ENCODE data around the gene CCDC71. TPM values are rescaled to one million over a fixed set of nuclear protein-coding genes. Genes with fewer than 3 reads are reported as not detected.

Gene CCDC71
- total and polyA plus RNA-seq, 5 donors from 2014 or later: 0.76 to 12.9 (median 1.7) TPM

GRCh38 chr3:49173792-49174170, 7.7 kb upstream of the CCDC71 start:
- peaks cover 15% of the 10 kb centered on the region for H3K4me1 ChIP-seq (ENCODE audit: control insufficient read depth, insufficient read depth, low read length, poor library complexity, severe bottlenecking)
- Mint-ChIP-seq H3K4me3 (peak overlapping the region in 1 of 4 donors; percentile 32), H3K36me3 (no peaks in the 10 kb centered on the region), H3K27me3 (peaks cover 30% of the 10 kb centered on the region), H3K27ac (no peak overlapping the region), H3K4me1 (peaks cover 0 to 11% (median 7%) of the 10 kb centered on the region in 4 donors), H3K9me3 (peaks cover 0 to 2% (median 0%) of the 10 kb centered on the region in 7 donors)
- ATAC-seq (ENCODE audit: low read depth in 2 of 2) (no peak), DNase-seq (no peak)
- H3K27ac ChIP-seq (ENCODE audit: insufficient read depth, low read length, poor library complexity, severe bottlenecking): no peak overlapping the region
- H3K9me3 ChIP-seq (ENCODE audit: control insufficient read depth in 2 of 2, low read length in 2 of 2): no peaks in the 10 kb centered on the region
- no peak overlapping the region for H3K4me3 ChIP-seq (ENCODE audit: low read depth, low read length)
- H3K36me3 ChIP-seq (ENCODE audit: control insufficient read depth, insufficient read depth, low read length): no peaks in the 10 kb centered on the region
- peaks cover under 1% of the 10 kb centered on the region for H3K27me3 ChIP-seq (ENCODE audit: control insufficient read depth, insufficient read depth, low read length)

- no peak overlapping the region for H3K27ac Mint-ChIP-seq
- H3K4me1 Mint-ChIP-seq: peaks cover 0 to 11% (median 7%) of the 10 kb centered on the region in 4 donors
- H3K9me3 Mint-ChIP-seq: peaks cover 0 to 2% (median 0%) of the 10 kb centered on the region in 7 donors
- no peak overlapping the region for H3K4me3 ChIP-seq (ENCODE audit: low read depth, low read length)
- peaks cover 25% of the 10 kb centered on the region for H3K27me3 Mint-ChIP-seq
- H3K36me3 Mint-ChIP-seq: no peaks in the 10 kb centered on the region
- H3K4me3 Mint-ChIP-seq: no peak overlapping the region
- H3K36me3 ChIP-seq (ENCODE audit: control insufficient read depth, insufficient read depth, low read length): no peaks in the 10 kb centered on the region
- ATAC-seq (ENCODE audit: low read depth in 2 of 2) (no peak), DNase-seq (no peak)
- H3K27me3 ChIP-seq (ENCODE audit: control insufficient read depth, insufficient read depth, low read length): no peaks in the 10 kb centered on the region
- H3K4me1 ChIP-seq (ENCODE audit: control insufficient read depth, insufficient read depth, low read length, poor library complexity, severe bottlenecking): peaks cover 15% of the 10 kb centered on the region
- H3K27ac ChIP-seq (ENCODE audit: insufficient read depth, low read length, poor library complexity, severe bottlenecking): no peak overlapping the region
- no peaks in the 10 kb centered on the region for H3K9me3 ChIP-seq (ENCODE audit: control insufficient read depth in 2 of 2, low read length in 2 of 2)
Measured at GRCh38 chr3:49173116-49173791, 7.1 kb upstream of the CCDC71 start.

GRCh38 chr3:49172551-49173041, 6.5 kb upstream of the CCDC71 start:
- Mint-ChIP-seq H3K9me3 (peaks cover 0 to 2% (median 0%) of the 10 kb centered on the region in 7 donors), H3K4me1 (peaks cover 0 to 11% (median 7%) of the 10 kb centered on the region in 4 donors), H3K36me3 (no peaks in the 10 kb centered on the region), H3K4me3 (peak overlapping the region in 3 of 4 donors; percentile 53 to 58 (median 58)), H3K27me3 (peaks cover 21% of the 10 kb centered on the region), H3K27ac (no peak overlapping the region)
- no peaks in the 10 kb centered on the region for H3K9me3 ChIP-seq (ENCODE audit: control insufficient read depth in 2 of 2, low read length in 2 of 2)
- H3K36me3 ChIP-seq (ENCODE audit: control insufficient read depth, insufficient read depth, low read length): no peaks in the 10 kb centered on the region
- peaks cover 15% of the 10 kb centered on the region for H3K4me1 ChIP-seq (ENCODE audit: control insufficient read depth, insufficient read depth, low read length, poor library complexity, severe bottlenecking)
- ATAC-seq (ENCODE audit: low read depth in 2 of 2) (no peak), DNase-seq (no peak)
- no peaks in the 10 kb centered on the region for H3K27me3 ChIP-seq (ENCODE audit: control insufficient read depth, insufficient read depth, low read length)
- H3K4me3 ChIP-seq (ENCODE audit: low read depth, low read length): no peak overlapping the region
- H3K27ac ChIP-seq (ENCODE audit: insufficient read depth, low read length, poor library complexity, severe bottlenecking): no peak overlapping the region

- no peak for DNase-seq
- peaks cover 21% of the 10 kb centered on the region for H3K27me3 Mint-ChIP-seq
- no peak overlapping the region for H3K27ac ChIP-seq (ENCODE audit: insufficient read depth, low read length, poor library complexity, severe bottlenecking)
- no peak overlapping the region for H3K27ac Mint-ChIP-seq
- peaks cover 0 to 2% (median 0%) of the 10 kb centered on the region in 7 donors for H3K9me3 Mint-ChIP-seq
- peak overlapping the region in 3 of 4 donors; percentile 41 to 69 (median 58) for H3K4me3 Mint-ChIP-seq
- no peak overlapping the region for H3K4me3 ChIP-seq (ENCODE audit: low read depth, low read length)
- H3K4me1 ChIP-seq (ENCODE audit: control insufficient read depth, insufficient read depth, low read length, poor library complexity, severe bottlenecking): peaks cover 15% of the 10 kb centered on the region
- no peaks in the 10 kb centered on the region for H3K36me3 Mint-ChIP-seq
- ATAC-seq (ENCODE audit: low read depth in 2 of 2): no peak
- no peaks in the 10 kb centered on the region for H3K36me3 ChIP-seq (ENCODE audit: control insufficient read depth, insufficient read depth, low read length)
- H3K4me1 Mint-ChIP-seq: peaks cover 0 to 11% (median 7%) of the 10 kb centered on the region in 4 donors
- no peaks in the 10 kb centered on the region for H3K9me3 ChIP-seq (ENCODE audit: control insufficient read depth in 2 of 2, low read length in 2 of 2)
- H3K27me3 ChIP-seq (ENCODE audit: control insufficient read depth, insufficient read depth, low read length): no peaks in the 10 kb centered on the region
Measured at GRCh38 chr3:49171775-49172500, 5.8 kb upstream of the CCDC71 start.

- H3K4me3 ChIP-seq (ENCODE audit: low read depth, low read length): peak within 1 kb of the TSS; percentile 41
- no peak within 1 kb of the TSS for H3K27ac ChIP-seq (ENCODE audit: insufficient read depth, low read length, poor library complexity, severe bottlenecking)
- no peaks in the 10 kb centered on the region for H3K36me3 ChIP-seq (ENCODE audit: control insufficient read depth, insufficient read depth, low read length)
- peaks cover 0 to 4% of the 10 kb centered on the region in 2 experiments for H3K9me3 ChIP-seq (ENCODE audit: control insufficient read depth in 2 of 2, low read length in 2 of 2)
- H3K27me3 Mint-ChIP-seq: peaks cover 21% of the 10 kb centered on the region
- peak within 1 kb of the TSS; percentile 79 to 88 (median 82) for H3K4me3 Mint-ChIP-seq
- H3K27me3 ChIP-seq (ENCODE audit: control insufficient read depth, insufficient read depth, low read length): no peaks in the 10 kb centered on the region
- peaks cover 0 to 18% (median 7%) of the 10 kb centered on the region in 4 donors for H3K4me1 Mint-ChIP-seq
- H3K36me3 Mint-ChIP-seq: no peaks in the 10 kb centered on the region
- H3K27ac Mint-ChIP-seq: peak within 1 kb of the TSS in 2 of 3 donors; percentile 60 to 69
- peak; percentile 67 to 70 for ATAC-seq (ENCODE audit: low read depth in 2 of 2)
- peaks cover 21% of the 10 kb centered on the region for H3K4me1 ChIP-seq (ENCODE audit: control insufficient read depth, insufficient read depth, low read length, poor library complexity, severe bottlenecking)
- peaks cover 0 to 2% (median 0%) of the 10 kb centered on the region in 7 donors for H3K9me3 Mint-ChIP-seq
- peak; percentile 63 to 74 (median 72) for DNase-seq
Measured at GRCh38 chr3:49171119-49171774, 5.1 kb upstream of the CCDC71 start, which contains the start of gene KLHDC8B. Gene KLHDC8B (plus strand): TSS chr3:49171598. CDS start chr3:49172770, 1,172 bp downstream.

GRCh38 chr3:49170744-49171118, 4.6 kb upstream of the CCDC71 start:
- Histone ChIP-seq H3K4me1 (ENCODE audit: control insufficient read depth, insufficient read depth, low read length, poor library complexity, severe bottlenecking) (peaks cover 24% of the 10 kb centered on the region), H3K27ac (ENCODE audit: insufficient read depth, low read length, poor library complexity, severe bottlenecking) (no peak overlapping the region), H3K27me3 (ENCODE audit: control insufficient read depth, insufficient read depth, low read length) (no peaks in the 10 kb centered on the region), H3K4me3 (ENCODE audit: low read depth, low read length) (no peak overlapping the region), H3K9me3 (ENCODE audit: control insufficient read depth in 2 of 2, low read length in 2 of 2) (peaks cover 0 to 4% of the 10 kb centered on the region in 2 experiments), H3K36me3 (ENCODE audit: control insufficient read depth, insufficient read depth, low read length) (no peaks in the 10 kb centered on the region)
- ATAC-seq (ENCODE audit: low read depth in 2 of 2) (no peak), DNase-seq (no peak)
- H3K36me3 Mint-ChIP-seq: no peaks in the 10 kb centered on the region
- H3K4me1 Mint-ChIP-seq: peaks cover 0 to 20% (median 7%) of the 10 kb centered on the region in 4 donors
- peak overlapping the region; percentile 79 to 88 (median 82) for H3K4me3 Mint-ChIP-seq
- peaks cover 21% of the 10 kb centered on the region for H3K27me3 Mint-ChIP-seq
- peaks cover 0 to 2% (median 0%) of the 10 kb centered on the region in 7 donors for H3K9me3 Mint-ChIP-seq
- peak overlapping the region in 2 of 3 donors; percentile 60 to 69 for H3K27ac Mint-ChIP-seq

- H3K4me3 Mint-ChIP-seq: peak overlapping the region; percentile 85 to 92 (median 90)
- H3K9me3 Mint-ChIP-seq: peaks cover 0 to 5% (median 0%) of the 10 kb centered on the region in 7 donors
- Histone ChIP-seq H3K9me3 (ENCODE audit: control insufficient read depth in 2 of 2, low read length in 2 of 2) (peaks cover 0 to 4% of the 10 kb centered on the region in 2 experiments), H3K27ac (ENCODE audit: insufficient read depth, low read length, poor library complexity, severe bottlenecking) (peak overlapping the region; percentile 59), H3K4me3 (ENCODE audit: low read depth, low read length) (peak overlapping the region; percentile 67), H3K4me1 (ENCODE audit: control insufficient read depth, insufficient read depth, low read length, poor library complexity, severe bottlenecking) (peaks cover 39% of the 10 kb centered on the region), H3K27me3 (ENCODE audit: control insufficient read depth, insufficient read depth, low read length) (no peaks in the 10 kb centered on the region), H3K36me3 (ENCODE audit: control insufficient read depth, insufficient read depth, low read length) (peaks cover 14% of the 10 kb centered on the region)
- peaks cover 11% of the 10 kb centered on the region for H3K36me3 Mint-ChIP-seq
- DNase-seq: no peak
- ATAC-seq (ENCODE audit: low read depth in 2 of 2): no peak
- H3K27me3 Mint-ChIP-seq: peaks cover 19% of the 10 kb centered on the region
- H3K27ac Mint-ChIP-seq: peak overlapping the region in 1 of 3 donors; percentile 92
- H3K4me1 Mint-ChIP-seq: peaks cover 7 to 37% (median 24%) of the 10 kb centered on the region in 4 donors
Measured at GRCh38 chr3:49166752-49167556, 823 bp upstream of the CCDC71 start.
